HEK293T (cell line): Measurements from ENCODE around the gene FHL3.

ENCODE experiments used
- BHLHE40 ChIP-seq: fragments of 450-650 bp; IDR thresholded peaks from 2 replicates; pipeline ENCODE4 v1.6.1; 2016; ENCODE audit warnings: mild to moderate bottlenecking, moderate library complexity, borderline replicate concordance
- CTBP1 ChIP-seq: fragments of 450-650 bp; IDR thresholded peaks from 2 replicates; pipeline ENCODE4 v1.6.1; 2016; ENCODE audit warnings: borderline replicate concordance
- FOXA1 ChIP-seq: fragments of 450-650 bp; IDR thresholded peaks from 2 replicates; pipeline ENCODE4 v1.6.1; 2016; ENCODE audit warnings: mild to moderate bottlenecking
- HDGF ChIP-seq: fragments of 450-650 bp; IDR thresholded peaks from 2 replicates; pipeline ENCODE4 v1.6.1; 2017; ENCODE audit warnings: antibody characterized with exemption, borderline replicate concordance
- L3MBTL2 ChIP-seq: fragments of 450-650 bp; conservative IDR thresholded peaks from 2 replicates; pipeline ENCODE4 v1.6.1; 2016; ENCODE audit warnings: mild to moderate bottlenecking
- LEF1 ChIP-seq: fragments of 450-650 bp; IDR thresholded peaks from 2 replicates; pipeline ENCODE4 v1.6.1; 2017; ENCODE audit warnings: mild to moderate bottlenecking, borderline replicate concordance
- NFRKB ChIP-seq: fragments of 450-650 bp; IDR thresholded peaks from 2 replicates; pipeline ENCODE4 v1.6.1; 2016; ENCODE audit warnings: mild to moderate bottlenecking, moderate library complexity
- SP1 ChIP-seq: fragments of 450-650 bp; IDR thresholded peaks from 2 replicates; pipeline ENCODE4 v1.6.1; 2017
- SUZ12 ChIP-seq: fragments of 450-650 bp; IDR thresholded peaks from 2 replicates; pipeline ENCODE4 v1.6.1; 2016; ENCODE audit warnings: mild to moderate bottlenecking
- TARDBP ChIP-seq: fragments of 450-650 bp; IDR thresholded peaks from 2 replicates; pipeline ENCODE4 v1.6.1; 2016

GRCh38 chr1:38028105-38028591 is 22.8 kb upstream of the FHL3 start:
- no peak for TF ChIP-seq SP1
- TF ChIP-seq CTBP1, result no peak
- TF ChIP-seq LEF1, result no peak
- no peak for TF ChIP-seq NFRKB
- TF ChIP-seq SUZ12, result no peak
- TF ChIP-seq L3MBTL2, result no peak
- TF ChIP-seq HDGF, result no peak
- TF ChIP-seq BHLHE40, result no peak
- TF ChIP-seq FOXA1, result no peak
- TF ChIP-seq TARDBP, result no peak
